ENCODE results near the gene SPTBN4.

SPTBN4 gene

GRCh38 chr19:40580619-40581018 lies 113.8 kb downstream of the SPTBN4 start:
- Histone ChIP-seq H3K36me3 (ENCODE audit: insufficient read depth, low read length) (peaks cover 33% of the 10 kb centered on the region), H3K9me3 (ENCODE audit: low read length) (no peaks in the 10 kb centered on the region), H3K27me3 (ENCODE audit: insufficient read depth, low read length) (no peaks in the 10 kb centered on the region), H2AFZ (ENCODE audit: low read depth, low read length) (no peak overlapping the region), H3K4me1 (ENCODE audit: insufficient read depth, low read length) (peaks cover 5% of the 10 kb centered on the region), H3K4me3 (ENCODE audit: low read length) (no peak overlapping the region)

GRCh38 chr19:40581531-40581930 lies 114.7 kb downstream of the SPTBN4 start:
- peaks cover 5% of the 10 kb centered on the region for H3K4me1 ChIP-seq (ENCODE audit: insufficient read depth, low read length)
- H3K4me3 ChIP-seq (ENCODE audit: low read length): no peak overlapping the region
- H3K36me3 ChIP-seq (ENCODE audit: insufficient read depth, low read length): peaks cover 35% of the 10 kb centered on the region
- H2AFZ ChIP-seq (ENCODE audit: low read depth, low read length): no peak overlapping the region
- H3K27me3 ChIP-seq (ENCODE audit: insufficient read depth, low read length): no peaks in the 10 kb centered on the region
- H3K9me3 ChIP-seq (ENCODE audit: low read length): no peaks in the 10 kb centered on the region

GRCh38 chr19:40582467-40582866 lies 115.7 kb downstream of the SPTBN4 start:
- H3K27me3 ChIP-seq (ENCODE audit: insufficient read depth, low read length): no peaks in the 10 kb centered on the region
- H2AFZ ChIP-seq (ENCODE audit: low read depth, low read length): no peak overlapping the region
- H3K9me3 ChIP-seq (ENCODE audit: low read length): no peaks in the 10 kb centered on the region
- peaks cover 1% of the 10 kb centered on the region for H3K4me1 ChIP-seq (ENCODE audit: insufficient read depth, low read length)
- H3K36me3 ChIP-seq (ENCODE audit: insufficient read depth, low read length): peaks cover 40% of the 10 kb centered on the region
- no peak overlapping the region for H3K4me3 ChIP-seq (ENCODE audit: low read length)

GRCh38 chr19:40583283-40583682 lies 116.5 kb downstream of the SPTBN4 start:
- Histone ChIP-seq H3K9me3 (ENCODE audit: low read length) (no peaks in the 10 kb centered on the region), H2AFZ (ENCODE audit: low read depth, low read length) (no peak overlapping the region), H3K36me3 (ENCODE audit: insufficient read depth, low read length) (peaks cover 43% of the 10 kb centered on the region), H3K4me3 (ENCODE audit: low read length) (no peak overlapping the region), H3K27me3 (ENCODE audit: insufficient read depth, low read length) (no peaks in the 10 kb centered on the region), H3K4me1 (ENCODE audit: insufficient read depth, low read length) (no peaks in the 10 kb centered on the region)

- Histone ChIP-seq H3K9me3 (ENCODE audit: low read length) (no peaks in the 10 kb centered on the region), H3K4me1 (ENCODE audit: insufficient read depth, low read length) (no peaks in the 10 kb centered on the region), H3K4me3 (ENCODE audit: low read length) (no peak overlapping the region), H3K27me3 (ENCODE audit: insufficient read depth, low read length) (no peaks in the 10 kb centered on the region), H3K36me3 (ENCODE audit: insufficient read depth, low read length) (peaks cover 39% of the 10 kb centered on the region), H2AFZ (ENCODE audit: low read depth, low read length) (no peak overlapping the region)
Observed at GRCh38 chr19:40584007-40584406, 117.2 kb downstream of the SPTBN4 start.

- H3K4me3 ChIP-seq (ENCODE audit: low read length): no peak overlapping the region
- H3K9me3 ChIP-seq (ENCODE audit: low read length): no peaks in the 10 kb centered on the region
- H3K27me3 ChIP-seq (ENCODE audit: insufficient read depth, low read length): no peaks in the 10 kb centered on the region
- H3K4me1 ChIP-seq (ENCODE audit: insufficient read depth, low read length): no peaks in the 10 kb centered on the region
- H2AFZ ChIP-seq (ENCODE audit: low read depth, low read length): no peak overlapping the region
- peaks cover 35% of the 10 kb centered on the region for H3K36me3 ChIP-seq (ENCODE audit: insufficient read depth, low read length)
Observed at GRCh38 chr19:40585241-40585981, 118.6 kb downstream of the SPTBN4 start.

GRCh38 chr19:40585982-40586422 lies 119.2 kb downstream of the SPTBN4 start:
- H3K4me1 ChIP-seq (ENCODE audit: insufficient read depth, low read length): no peaks in the 10 kb centered on the region
- H3K36me3 ChIP-seq (ENCODE audit: insufficient read depth, low read length): peaks cover 30% of the 10 kb centered on the region
- no peak overlapping the region for H3K4me3 ChIP-seq (ENCODE audit: low read length)
- no peaks in the 10 kb centered on the region for H3K9me3 ChIP-seq (ENCODE audit: low read length)
- no peaks in the 10 kb centered on the region for H3K27me3 ChIP-seq (ENCODE audit: insufficient read depth, low read length)
- no peak overlapping the region for H2AFZ ChIP-seq (ENCODE audit: low read depth, low read length)

- Histone ChIP-seq H3K9me3 (ENCODE audit: low read length) (no peaks in the 10 kb centered on the region), H3K4me1 (ENCODE audit: insufficient read depth, low read length) (no peaks in the 10 kb centered on the region), H2AFZ (ENCODE audit: low read depth, low read length) (no peak overlapping the region), H3K4me3 (ENCODE audit: low read length) (no peak overlapping the region), H3K27me3 (ENCODE audit: insufficient read depth, low read length) (no peaks in the 10 kb centered on the region), H3K36me3 (ENCODE audit: insufficient read depth, low read length) (peaks cover 25% of the 10 kb centered on the region)
Observed at GRCh38 chr19:40586611-40587010, 119.8 kb downstream of the SPTBN4 start.

GRCh38 chr19:40588110-40588854 lies 121.5 kb downstream of the SPTBN4 start:
- Histone ChIP-seq H3K27me3 (ENCODE audit: insufficient read depth, low read length) (no peaks in the 10 kb centered on the region), H3K4me1 (ENCODE audit: insufficient read depth, low read length) (peaks cover 4% of the 10 kb centered on the region), H3K4me3 (ENCODE audit: low read length) (no peak overlapping the region), H3K9me3 (ENCODE audit: low read length) (no peaks in the 10 kb centered on the region), H3K36me3 (ENCODE audit: insufficient read depth, low read length) (peaks cover 22% of the 10 kb centered on the region), H2AFZ (ENCODE audit: low read depth, low read length) (no peak overlapping the region)

- Histone ChIP-seq H3K4me1 (ENCODE audit: insufficient read depth, low read length) (peaks cover 6% of the 10 kb centered on the region), H3K36me3 (ENCODE audit: insufficient read depth, low read length) (peaks cover 22% of the 10 kb centered on the region), H3K27me3 (ENCODE audit: insufficient read depth, low read length) (no peaks in the 10 kb centered on the region), H2AFZ (ENCODE audit: low read depth, low read length) (no peak overlapping the region), H3K9me3 (ENCODE audit: low read length) (no peaks in the 10 kb centered on the region), H3K4me3 (ENCODE audit: low read length) (no peak overlapping the region)
Observed at GRCh38 chr19:40588926-40589569, 122.2 kb downstream of the SPTBN4 start.

GRCh38 chr19:40589591-40590429 lies 123.0 kb downstream of the SPTBN4 start:
- H3K27me3 ChIP-seq (ENCODE audit: insufficient read depth, low read length): no peaks in the 10 kb centered on the region
- H3K4me1 ChIP-seq (ENCODE audit: insufficient read depth, low read length): peaks cover 14% of the 10 kb centered on the region
- no peak overlapping the region for H3K4me3 ChIP-seq (ENCODE audit: low read length)
- H2AFZ ChIP-seq (ENCODE audit: low read depth, low read length): no peak overlapping the region
- no peaks in the 10 kb centered on the region for H3K9me3 ChIP-seq (ENCODE audit: low read length)
- peaks cover 18% of the 10 kb centered on the region for H3K36me3 ChIP-seq (ENCODE audit: insufficient read depth, low read length)

- Histone ChIP-seq H3K9me3 (ENCODE audit: low read length) (no peaks in the 10 kb centered on the region), H3K4me1 (ENCODE audit: insufficient read depth, low read length) (peaks cover 18% of the 10 kb centered on the region), H2AFZ (ENCODE audit: low read depth, low read length) (no peak overlapping the region), H3K36me3 (ENCODE audit: insufficient read depth, low read length) (peaks cover 14% of the 10 kb centered on the region), H3K4me3 (ENCODE audit: low read length) (no peak overlapping the region), H3K27me3 (ENCODE audit: insufficient read depth, low read length) (no peaks in the 10 kb centered on the region)
Observed at GRCh38 chr19:40590464-40591265, 123.9 kb downstream of the SPTBN4 start.

Measured in neuron (in vitro differentiated cells).